ENCODE results near the gene CCDC43. TPM values are rescaled to one million over a fixed set of nuclear protein-coding genes. Genes with fewer than 3 reads are reported as not detected.

The CCDC43 gene
- total RNA-seq, 1 experiment from 2014 or later: 33.0 TPM

DNA sequence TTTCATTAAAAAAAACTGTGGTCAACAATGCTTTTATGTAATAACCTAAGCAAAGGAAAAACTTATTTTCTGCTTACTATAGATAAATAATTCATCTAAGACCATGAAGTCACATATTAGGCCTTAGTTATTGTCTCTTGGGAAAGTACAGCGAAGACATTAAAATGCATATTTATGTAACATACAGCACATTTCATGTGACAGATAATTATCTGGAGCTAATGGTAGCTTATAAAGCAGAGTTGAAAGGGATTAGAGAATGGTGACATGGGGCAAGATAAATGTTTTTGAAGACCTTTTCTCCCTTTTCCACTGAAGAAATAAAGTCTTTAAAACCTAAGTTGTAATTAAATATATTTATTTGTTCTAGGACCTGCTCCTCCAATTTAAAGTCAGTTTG, 23.6 kb downstream of the CCDC43 start:
- Histone ChIP-seq H3K9ac (ENCODE audit: low read length) (no peak overlapping the region), H3K9me2 (ENCODE audit: insufficient read depth) (no peaks in the 10 kb centered on the region), H3K27ac (ENCODE audit: low read depth, low read length) (no peak overlapping the region), H3K36me3 (ENCODE audit: control insufficient read depth in 1 of 2, insufficient read depth in 2 of 2, low read length in 2 of 2) (no peaks in the 10 kb centered on the region), H3K4me3 (replicated peaks in 1 of 2; ENCODE audit: low read depth in 1 of 2, low read length in 2 of 2) (no peak overlapping the region), H4K20me1 (ENCODE audit: insufficient read depth) (no peaks in the 10 kb centered on the region), H3K4me2 (ENCODE audit: low read length) (no peak overlapping the region), H2AFZ (ENCODE audit: low read depth, low read length, poor library complexity, severe bottlenecking) (no peak overlapping the region), H3K27me3 (ENCODE audit: insufficient read depth, low read length) (no peaks in the 10 kb centered on the region), H3K79me2 (ENCODE audit: insufficient read depth, low read length) (no peaks in the 10 kb centered on the region), H3K9me3 (ENCODE audit: control insufficient read depth in 1 of 2, insufficient read depth in 1 of 2, low read depth in 1 of 2, low read length in 2 of 2) (no peaks in the 10 kb centered on the region), H3K4me1 (ENCODE audit: control insufficient read depth in 1 of 2, insufficient read depth in 2 of 2, low read length in 2 of 2) (no peaks in the 10 kb centered on the region)
- ATAC-seq (no peak), DNase-seq (ENCODE audit: low read depth, low spot score) (no peak)
- no TSS peak for BruUV-seq (replicated peaks)
- ChIA-PET RAD21 (ENCODE audit: low non-redundant PET in 1 of 2, low total read pairs in 2 of 2, uncharacterized antibody in 2 of 2, unreplicated experiment in 2 of 2) (no interaction called here), POLR2A (no interaction called here), CTCF (no interaction called here)
- TF ChIP-seq, protein P1, sequence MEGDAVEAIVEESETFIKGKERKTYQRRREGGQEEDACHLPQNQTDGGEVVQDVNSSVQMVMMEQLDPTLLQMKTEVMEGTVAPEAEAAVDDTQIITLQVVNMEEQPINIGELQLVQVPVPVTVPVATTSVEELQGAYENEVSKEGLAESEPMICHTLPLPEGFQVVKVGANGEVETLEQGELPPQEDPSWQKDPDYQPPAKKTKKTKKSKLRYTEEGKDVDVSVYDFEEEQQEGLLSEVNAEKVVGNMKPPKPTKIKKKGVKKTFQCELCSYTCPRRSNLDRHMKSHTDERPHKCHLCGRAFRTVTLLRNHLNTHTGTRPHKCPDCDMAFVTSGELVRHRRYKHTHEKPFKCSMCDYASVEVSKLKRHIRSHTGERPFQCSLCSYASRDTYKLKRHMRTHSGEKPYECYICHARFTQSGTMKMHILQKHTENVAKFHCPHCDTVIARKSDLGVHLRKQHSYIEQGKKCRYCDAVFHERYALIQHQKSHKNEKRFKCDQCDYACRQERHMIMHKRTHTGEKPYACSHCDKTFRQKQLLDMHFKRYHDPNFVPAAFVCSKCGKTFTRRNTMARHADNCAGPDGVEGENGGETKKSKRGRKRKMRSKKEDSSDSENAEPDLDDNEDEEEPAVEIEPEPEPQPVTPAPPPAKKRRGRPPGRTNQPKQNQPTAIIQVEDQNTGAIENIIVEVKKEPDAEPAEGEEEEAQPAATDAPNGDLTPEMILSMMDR (IDR thresholded peaks at IDR 0.05 in 2 of 3, conservative IDR thresholded peaks at IDR 0.05 in 1 of 3; ENCODE audit: borderline replicate concordance in 1 of 3, insufficient read depth in 1 of 3, low read depth in 2 of 3, low read length in 2 of 3): no peak
- TF ChIP-seq, protein P2, sequence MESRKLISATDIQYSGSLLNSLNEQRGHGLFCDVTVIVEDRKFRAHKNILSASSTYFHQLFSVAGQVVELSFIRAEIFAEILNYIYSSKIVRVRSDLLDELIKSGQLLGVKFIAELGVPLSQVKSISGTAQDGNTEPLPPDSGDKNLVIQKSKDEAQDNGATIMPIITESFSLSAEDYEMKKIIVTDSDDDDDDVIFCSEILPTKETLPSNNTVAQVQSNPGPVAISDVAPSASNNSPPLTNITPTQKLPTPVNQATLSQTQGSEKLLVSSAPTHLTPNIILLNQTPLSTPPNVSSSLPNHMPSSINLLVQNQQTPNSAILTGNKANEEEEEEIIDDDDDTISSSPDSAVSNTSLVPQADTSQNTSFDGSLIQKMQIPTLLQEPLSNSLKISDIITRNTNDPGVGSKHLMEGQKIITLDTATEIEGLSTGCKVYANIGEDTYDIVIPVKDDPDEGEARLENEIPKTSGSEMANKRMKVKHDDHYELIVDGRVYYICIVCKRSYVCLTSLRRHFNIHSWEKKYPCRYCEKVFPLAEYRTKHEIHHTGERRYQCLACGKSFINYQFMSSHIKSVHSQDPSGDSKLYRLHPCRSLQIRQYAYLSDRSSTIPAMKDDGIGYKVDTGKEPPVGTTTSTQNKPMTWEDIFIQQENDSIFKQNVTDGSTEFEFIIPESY (IDR thresholded peaks at IDR 0.05; ENCODE audit: extremely low read depth, insufficient replicate concordance, low read length): no peak
- no peak for TF ChIP-seq EGR1 (IDR thresholded peaks at IDR 0.05; ENCODE audit: low read depth)
- no peak for TF ChIP-seq POLR2A (IDR thresholded peaks at IDR 0.05; ENCODE audit: borderline replicate concordance, extremely low read depth, insufficient read depth, insufficient read length)
- TF ChIP-seq EZH2phosphoT487 (IDR thresholded peaks at IDR 0.05; ENCODE audit: borderline replicate concordance): no peak
- TF ChIP-seq EZH2 (IDR thresholded peaks at IDR 0.05): no peak
- TF ChIP-seq CBX3 (IDR thresholded peaks at IDR 0.05; ENCODE audit: low read depth): no peak
- no peak for TF ChIP-seq ZNF274 (IDR thresholded peaks at IDR 0.05; ENCODE audit: low read depth, low read length)
- TF ChIP-seq YY1 (IDR thresholded peaks at IDR 0.05; ENCODE audit: extremely low read depth, insufficient replicate concordance, low read depth, low read length): no peak
- TF ChIP-seq RAD21 (IDR thresholded peaks at IDR 0.05; ENCODE audit: low read depth): no peak
- TF ChIP-seq, protein P3, sequence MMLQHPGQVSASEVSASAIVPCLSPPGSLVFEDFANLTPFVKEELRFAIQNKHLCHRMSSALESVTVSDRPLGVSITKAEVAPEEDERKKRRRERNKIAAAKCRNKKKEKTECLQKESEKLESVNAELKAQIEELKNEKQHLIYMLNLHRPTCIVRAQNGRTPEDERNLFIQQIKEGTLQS (IDR thresholded peaks at IDR 0.05): no peak
- TF ChIP-seq, protein P4, sequence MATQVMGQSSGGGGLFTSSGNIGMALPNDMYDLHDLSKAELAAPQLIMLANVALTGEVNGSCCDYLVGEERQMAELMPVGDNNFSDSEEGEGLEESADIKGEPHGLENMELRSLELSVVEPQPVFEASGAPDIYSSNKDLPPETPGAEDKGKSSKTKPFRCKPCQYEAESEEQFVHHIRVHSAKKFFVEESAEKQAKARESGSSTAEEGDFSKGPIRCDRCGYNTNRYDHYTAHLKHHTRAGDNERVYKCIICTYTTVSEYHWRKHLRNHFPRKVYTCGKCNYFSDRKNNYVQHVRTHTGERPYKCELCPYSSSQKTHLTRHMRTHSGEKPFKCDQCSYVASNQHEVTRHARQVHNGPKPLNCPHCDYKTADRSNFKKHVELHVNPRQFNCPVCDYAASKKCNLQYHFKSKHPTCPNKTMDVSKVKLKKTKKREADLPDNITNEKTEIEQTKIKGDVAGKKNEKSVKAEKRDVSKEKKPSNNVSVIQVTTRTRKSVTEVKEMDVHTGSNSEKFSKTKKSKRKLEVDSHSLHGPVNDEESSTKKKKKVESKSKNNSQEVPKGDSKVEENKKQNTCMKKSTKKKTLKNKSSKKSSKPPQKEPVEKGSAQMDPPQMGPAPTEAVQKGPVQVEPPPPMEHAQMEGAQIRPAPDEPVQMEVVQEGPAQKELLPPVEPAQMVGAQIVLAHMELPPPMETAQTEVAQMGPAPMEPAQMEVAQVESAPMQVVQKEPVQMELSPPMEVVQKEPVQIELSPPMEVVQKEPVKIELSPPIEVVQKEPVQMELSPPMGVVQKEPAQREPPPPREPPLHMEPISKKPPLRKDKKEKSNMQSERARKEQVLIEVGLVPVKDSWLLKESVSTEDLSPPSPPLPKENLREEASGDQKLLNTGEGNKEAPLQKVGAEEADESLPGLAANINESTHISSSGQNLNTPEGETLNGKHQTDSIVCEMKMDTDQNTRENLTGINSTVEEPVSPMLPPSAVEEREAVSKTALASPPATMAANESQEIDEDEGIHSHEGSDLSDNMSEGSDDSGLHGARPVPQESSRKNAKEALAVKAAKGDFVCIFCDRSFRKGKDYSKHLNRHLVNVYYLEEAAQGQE (IDR thresholded peaks at IDR 0.05; ENCODE audit: low read depth): no peak
- no peak for TF ChIP-seq SP1 (IDR thresholded peaks at IDR 0.05; ENCODE audit: low read depth)
- TF ChIP-seq ZFX (IDR thresholded peaks at IDR 0.05): no peak
- no peak for TF ChIP-seq ELF1 (IDR thresholded peaks at IDR 0.05; ENCODE audit: borderline replicate concordance, low read depth)
- no peak for TF ChIP-seq FOSL1 (IDR thresholded peaks at IDR 0.05; ENCODE audit: low read depth)
- TF ChIP-seq, protein P5, sequence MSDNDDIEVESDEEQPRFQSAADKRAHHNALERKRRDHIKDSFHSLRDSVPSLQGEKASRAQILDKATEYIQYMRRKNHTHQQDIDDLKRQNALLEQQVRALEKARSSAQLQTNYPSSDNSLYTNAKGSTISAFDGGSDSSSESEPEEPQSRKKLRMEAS (IDR thresholded peaks at IDR 0.05): no peak
- no peak for TF ChIP-seq SIN3A (IDR thresholded peaks at IDR 0.05; ENCODE audit: low read depth)
- TF ChIP-seq SRF (IDR thresholded peaks at IDR 0.05; ENCODE audit: low read depth): no peak
- intact Hi-C loops (cut with micrococcal nuclease): no loop called here

Data from HCT116 (cell line).